ENCODE measurements around the gene GABRD.

GABRD gene

GRCh38 chr1:1982379-1983232, 36.5 kb upstream of the GABRD start:
- no peaks in the 10 kb centered on the region for H4K20me1 ChIP-seq (ENCODE audit: insufficient read depth, low read length, poor library complexity, severe bottlenecking)
- no peaks in the 10 kb centered on the region for H3K9me2 ChIP-seq (replicated peaks; ENCODE audit: low read depth, low read length)
- no peak overlapping the region for H3K4me2 ChIP-seq (ENCODE audit: low read depth, low read length, poor library complexity, severe bottlenecking)
- no peak overlapping the region for H3K9ac ChIP-seq (ENCODE audit: low read depth, low read length, poor library complexity, severe bottlenecking)
- H3K79me2 ChIP-seq (ENCODE audit: insufficient read depth, low read length): no peaks in the 10 kb centered on the region
- TF ChIP-seq CTCF (conservative IDR thresholded peaks at IDR 0.05; ENCODE audit: low read length) (no peak), EZH2phosphoT487 (IDR thresholded peaks at IDR 0.05; ENCODE audit: borderline replicate concordance) (no peak)
- H3K36me3 ChIP-seq (ENCODE audit: insufficient read depth, low read length): no peaks in the 10 kb centered on the region
- H3K4me3 ChIP-seq (ENCODE audit: low read length, poor library complexity, severe bottlenecking): no peak overlapping the region
- no peaks in the 10 kb centered on the region for H3K4me1 ChIP-seq (ENCODE audit: insufficient read depth, low read length, poor library complexity, severe bottlenecking)
- H3K27me3 ChIP-seq (ENCODE audit: insufficient read depth, low read length, poor library complexity, severe bottlenecking): no peaks in the 10 kb centered on the region
- H3K9me3 ChIP-seq (ENCODE audit: insufficient read depth, low read depth, low read length): no peaks in the 10 kb centered on the region; the same call in 1 of the 2 replicates
- no peak overlapping the region for H2AFZ ChIP-seq (ENCODE audit: low read length)
- no peaks in the 10 kb centered on the region for H3F3A ChIP-seq (ENCODE audit: low read depth)

GRCh38 chr1:1984560-1985070, 34.5 kb upstream of the GABRD start:
- Histone ChIP-seq H3F3A (ENCODE audit: low read depth) (no peaks in the 10 kb centered on the region), H3K4me3 (ENCODE audit: low read length, poor library complexity, severe bottlenecking) (no peak overlapping the region), H3K9me2 (replicated peaks; ENCODE audit: low read depth, low read length) (no peaks in the 10 kb centered on the region), H3K9ac (ENCODE audit: low read depth, low read length, poor library complexity, severe bottlenecking) (no peak overlapping the region), H3K9me3 (ENCODE audit: insufficient read depth, low read depth, low read length) (no peaks in the 10 kb centered on the region; the same call in 1 of the 2 replicates), H3K27me3 (ENCODE audit: insufficient read depth, low read length, poor library complexity, severe bottlenecking) (no peaks in the 10 kb centered on the region), H3K79me2 (ENCODE audit: insufficient read depth, low read length) (no peaks in the 10 kb centered on the region), H4K20me1 (ENCODE audit: insufficient read depth, low read length, poor library complexity, severe bottlenecking) (no peaks in the 10 kb centered on the region), H3K4me2 (ENCODE audit: low read depth, low read length, poor library complexity, severe bottlenecking) (no peak overlapping the region), H3K36me3 (ENCODE audit: insufficient read depth, low read length) (no peaks in the 10 kb centered on the region), H3K4me1 (ENCODE audit: insufficient read depth, low read length, poor library complexity, severe bottlenecking) (no peaks in the 10 kb centered on the region), H2AFZ (ENCODE audit: low read length) (no peak overlapping the region)
- TF ChIP-seq EZH2phosphoT487 (IDR thresholded peaks at IDR 0.05; ENCODE audit: borderline replicate concordance) (no peak), CTCF (conservative IDR thresholded peaks at IDR 0.05; ENCODE audit: low read length) (no peak)

GRCh38 chr1:1985375-1986050, 33.6 kb upstream of the GABRD start:
- no peaks in the 10 kb centered on the region for H3K4me1 ChIP-seq (ENCODE audit: insufficient read depth, low read length, poor library complexity, severe bottlenecking)
- no peaks in the 10 kb centered on the region for H4K20me1 ChIP-seq (ENCODE audit: insufficient read depth, low read length, poor library complexity, severe bottlenecking)
- H3K36me3 ChIP-seq (ENCODE audit: insufficient read depth, low read length): no peaks in the 10 kb centered on the region
- H2AFZ ChIP-seq (ENCODE audit: low read length): no peak overlapping the region
- H3K79me2 ChIP-seq (ENCODE audit: insufficient read depth, low read length): no peaks in the 10 kb centered on the region
- no peaks in the 10 kb centered on the region for H3F3A ChIP-seq (ENCODE audit: low read depth)
- no peak overlapping the region for H3K4me3 ChIP-seq (ENCODE audit: low read length, poor library complexity, severe bottlenecking)
- no peak overlapping the region for H3K9ac ChIP-seq (ENCODE audit: low read depth, low read length, poor library complexity, severe bottlenecking)
- H3K27me3 ChIP-seq (ENCODE audit: insufficient read depth, low read length, poor library complexity, severe bottlenecking): no peaks in the 10 kb centered on the region
- H3K9me3 ChIP-seq (ENCODE audit: insufficient read depth, low read depth, low read length): no peaks in the 10 kb centered on the region; the same call in 1 of the 2 replicates
- TF ChIP-seq EZH2phosphoT487 (IDR thresholded peaks at IDR 0.05; ENCODE audit: borderline replicate concordance): no peak
- TF ChIP-seq CTCF (conservative IDR thresholded peaks at IDR 0.05; ENCODE audit: low read length): no peak
- H3K4me2 ChIP-seq (ENCODE audit: low read depth, low read length, poor library complexity, severe bottlenecking): no peak overlapping the region
- H3K9me2 ChIP-seq (replicated peaks; ENCODE audit: low read depth, low read length): no peaks in the 10 kb centered on the region
